Measurements from ENCODE around the gene CCNB1IP1. TPM values are rescaled to one million over a fixed set of nuclear protein-coding genes. Genes with fewer than 3 reads are reported as not detected.
"Not testable (repeated sequence)": the region's sequence is repeated elsewhere in the genome, so short reads cannot be mapped to it uniquely, and the experiment has no call there.

Gene CCNB1IP1
- total and polyA plus RNA-seq, 5 donors from 2014 or later: 9.7 to 21.2 (median 15.3) TPM

DNA sequence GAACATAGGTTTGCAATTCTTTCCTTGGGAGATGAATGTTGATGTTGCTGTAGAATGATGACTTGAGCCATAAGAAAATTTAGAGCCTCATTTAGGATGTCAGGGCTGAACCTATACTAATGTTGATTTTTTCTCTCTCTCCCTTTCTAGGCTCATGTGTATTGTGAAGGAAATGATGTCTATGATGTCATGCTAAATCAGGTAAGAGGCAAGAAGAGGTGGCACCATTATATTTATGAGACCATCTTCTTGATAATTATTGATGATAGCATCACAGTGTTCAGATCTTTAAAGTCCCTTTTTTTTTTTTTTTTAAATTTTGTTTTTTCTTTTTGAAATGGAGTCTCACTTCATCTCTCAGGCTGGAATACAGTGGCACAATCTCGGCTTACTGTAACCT, 13.6 kb upstream of the CCNB1IP1 start:
- peaks cover 16% of the 10 kb centered on the region for H3K36me3 ChIP-seq (ENCODE audit: control insufficient read depth, insufficient read depth, low read length)
- H3K4me3 ChIP-seq (ENCODE audit: low read depth, low read length): no peak overlapping the region
- no peaks in the 10 kb centered on the region for H3K9me3 ChIP-seq (ENCODE audit: control insufficient read depth in 2 of 2, low read length in 2 of 2)
- H3K4me1 ChIP-seq (ENCODE audit: control insufficient read depth, insufficient read depth, low read length, poor library complexity, severe bottlenecking): peaks cover 17% of the 10 kb centered on the region
- DNase-seq (no peak), ATAC-seq (ENCODE audit: low read depth in 2 of 2) (no peak)
- Mint-ChIP-seq H3K4me1 (peaks cover 6 to 29% (median 22%) of the 10 kb centered on the region in 4 donors), H3K27ac (no peak overlapping the region), H3K4me3 (peak overlapping the region in 1 of 4 donors; percentile 46), H3K27me3 (peaks cover 12% of the 10 kb centered on the region), H3K36me3 (peaks cover 33% of the 10 kb centered on the region), H3K9me3 (no peaks in the 10 kb centered on the region)
- H3K27me3 ChIP-seq (ENCODE audit: control insufficient read depth, insufficient read depth, low read length): no peaks in the 10 kb centered on the region
- no peak overlapping the region for H3K27ac ChIP-seq (ENCODE audit: insufficient read depth, low read length, poor library complexity, severe bottlenecking)

DNA sequence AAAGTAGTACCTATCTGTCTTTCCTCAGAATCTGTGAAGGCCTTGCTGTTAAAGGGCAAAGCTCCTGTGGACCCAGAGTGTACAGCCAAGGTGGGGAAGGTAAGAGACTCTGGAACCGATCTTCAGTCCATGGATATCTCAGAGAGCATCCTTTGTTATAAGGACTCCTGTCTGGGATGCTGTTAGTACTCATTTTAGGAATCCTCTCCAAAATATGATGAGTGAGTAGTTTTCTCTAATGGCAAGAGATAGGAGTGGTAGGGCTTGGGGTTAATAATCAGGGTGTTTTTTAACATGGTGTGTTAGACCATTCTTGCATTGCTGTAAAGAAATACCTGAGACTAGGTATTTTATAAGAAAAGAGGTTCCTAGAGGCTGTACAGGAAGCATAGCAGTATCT, 12.3 kb upstream of the CCNB1IP1 start:
- Histone ChIP-seq H3K4me3 (ENCODE audit: low read depth, low read length) (no peak overlapping the region), H3K4me1 (ENCODE audit: control insufficient read depth, insufficient read depth, low read length, poor library complexity, severe bottlenecking) (peaks cover 17% of the 10 kb centered on the region), H3K36me3 (ENCODE audit: control insufficient read depth, insufficient read depth, low read length) (peaks cover 12% of the 10 kb centered on the region), H3K9me3 (ENCODE audit: control insufficient read depth in 2 of 2, low read length in 2 of 2) (no peaks in the 10 kb centered on the region), H3K27me3 (ENCODE audit: control insufficient read depth, insufficient read depth, low read length) (no peaks in the 10 kb centered on the region), H3K27ac (ENCODE audit: insufficient read depth, low read length, poor library complexity, severe bottlenecking) (no peak overlapping the region)
- H3K27me3 Mint-ChIP-seq: peaks cover 12% of the 10 kb centered on the region
- ATAC-seq (ENCODE audit: low read depth in 2 of 2): no peak
- H3K9me3 Mint-ChIP-seq: no peaks in the 10 kb centered on the region
- no peak for DNase-seq
- H3K27ac Mint-ChIP-seq: peak overlapping the region; percentile 32 to 89 (median 43)
- peaks cover 2 to 29% (median 22%) of the 10 kb centered on the region in 4 donors for H3K4me1 Mint-ChIP-seq
- H3K4me3 Mint-ChIP-seq: peak overlapping the region in 2 of 4 donors; percentile 65 to 97
- H3K36me3 Mint-ChIP-seq: peaks cover 28% of the 10 kb centered on the region

DNA sequence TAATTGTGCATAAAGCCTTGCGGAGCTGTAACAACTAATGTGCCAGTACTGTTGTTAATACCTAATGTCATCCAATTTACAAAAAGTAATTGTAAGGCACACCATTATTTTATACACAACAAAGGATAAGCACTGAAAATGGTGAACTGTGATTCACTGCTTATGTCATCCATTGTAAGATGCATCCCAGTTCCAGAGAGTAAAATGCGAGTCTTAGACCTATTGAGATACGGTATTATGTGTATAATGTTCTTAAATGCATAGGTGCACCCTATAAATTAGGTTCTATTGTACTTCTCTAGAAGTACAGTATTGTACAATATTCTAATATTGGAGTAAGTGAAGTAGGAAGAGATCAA, 10.8 kb upstream of the CCNB1IP1 start:
- Mint-ChIP-seq H3K4me3 (peak overlapping the region; percentile 97 to 100 (median 98)), H3K27me3 (peaks cover 12% of the 10 kb centered on the region), H3K36me3 (peaks cover 20% of the 10 kb centered on the region), H3K9me3 (no peaks in the 10 kb centered on the region), H3K4me1 (peaks cover 0 to 29% (median 22%) of the 10 kb centered on the region in 4 donors), H3K27ac (peak overlapping the region; percentile 98 to 100 (median 99))
- H3K4me3 ChIP-seq (ENCODE audit: low read depth, low read length): peak overlapping the region; percentile 93
- H3K9me3 ChIP-seq (ENCODE audit: control insufficient read depth in 2 of 2, low read length in 2 of 2): no peaks in the 10 kb centered on the region
- no peak for DNase-seq
- no peaks in the 10 kb centered on the region for H3K27me3 ChIP-seq (ENCODE audit: control insufficient read depth, insufficient read depth, low read length)
- peaks cover 17% of the 10 kb centered on the region for H3K4me1 ChIP-seq (ENCODE audit: control insufficient read depth, insufficient read depth, low read length, poor library complexity, severe bottlenecking)
- no peak for ATAC-seq (ENCODE audit: low read depth in 2 of 2)
- peaks cover 10% of the 10 kb centered on the region for H3K36me3 ChIP-seq (ENCODE audit: control insufficient read depth, insufficient read depth, low read length)
- peak overlapping the region; percentile 95 for H3K27ac ChIP-seq (ENCODE audit: insufficient read depth, low read length, poor library complexity, severe bottlenecking)

- peak; percentile 82 to 86 for ATAC-seq (ENCODE audit: low read depth in 2 of 2)
- DNase-seq: peak; percentile 88 to 93 (median 91)
- peaks cover 12% of the 10 kb centered on the region for H3K27me3 Mint-ChIP-seq
- H3K4me3 Mint-ChIP-seq: peak within 1 kb of the TSS; percentile 97 to 100 (median 98)
- no peaks in the 10 kb centered on the region for H3K9me3 Mint-ChIP-seq
- peaks cover 0 to 29% (median 23%) of the 10 kb centered on the region in 4 donors for H3K4me1 Mint-ChIP-seq
- H3K36me3 Mint-ChIP-seq: peaks cover 20% of the 10 kb centered on the region
- Histone ChIP-seq H3K4me3 (ENCODE audit: low read depth, low read length) (peak within 1 kb of the TSS; percentile 93), H3K27me3 (ENCODE audit: control insufficient read depth, insufficient read depth, low read length) (peaks cover 2% of the 10 kb centered on the region), H3K9me3 (ENCODE audit: control insufficient read depth in 2 of 2, low read length in 2 of 2) (no peaks in the 10 kb centered on the region), H3K4me1 (ENCODE audit: control insufficient read depth, insufficient read depth, low read length, poor library complexity, severe bottlenecking) (peaks cover 17% of the 10 kb centered on the region), H3K27ac (ENCODE audit: insufficient read depth, low read length, poor library complexity, severe bottlenecking) (peak within 1 kb of the TSS; percentile 95), H3K36me3 (ENCODE audit: control insufficient read depth, insufficient read depth, low read length) (peaks cover 10% of the 10 kb centered on the region)
- H3K27ac Mint-ChIP-seq: peak within 1 kb of the TSS; percentile 98 to 100 (median 99)
These were observed 10.2 kb upstream of the CCNB1IP1 start, which contains the start of gene PARP2 for GRCh38 chr14:20343092-20343861. PARP2 (plus strand) TSS chr14:20343635; CDS start chr14:20343642, 7 bp downstream.

- H3K27me3 Mint-ChIP-seq: peaks cover 12% of the 10 kb centered on the region
- peaks cover 17% of the 10 kb centered on the region for H3K4me1 ChIP-seq (ENCODE audit: control insufficient read depth, insufficient read depth, low read length, poor library complexity, severe bottlenecking)
- H3K4me3 Mint-ChIP-seq: peak overlapping the region in 3 of 4 donors; percentile 52 to 100 (median 99)
- H3K36me3 Mint-ChIP-seq: peaks cover 13% of the 10 kb centered on the region
- peaks cover under 1% of the 10 kb centered on the region for H3K36me3 ChIP-seq (ENCODE audit: control insufficient read depth, insufficient read depth, low read length)
- ATAC-seq (ENCODE audit: low read depth in 2 of 2) (no peak), DNase-seq (no peak)
- H3K9me3 Mint-ChIP-seq: no peaks in the 10 kb centered on the region
- H3K27me3 ChIP-seq (ENCODE audit: control insufficient read depth, insufficient read depth, low read length): peaks cover 4% of the 10 kb centered on the region
- H3K27ac ChIP-seq (ENCODE audit: insufficient read depth, low read length, poor library complexity, severe bottlenecking): peak overlapping the region; percentile 95
- no peaks in the 10 kb centered on the region for H3K9me3 ChIP-seq (ENCODE audit: control insufficient read depth in 2 of 2, low read length in 2 of 2)
- peak overlapping the region; percentile 91 for H3K4me3 ChIP-seq (ENCODE audit: low read depth, low read length)
- peaks cover 0 to 29% (median 22%) of the 10 kb centered on the region in 4 donors for H3K4me1 Mint-ChIP-seq
- H3K27ac Mint-ChIP-seq: no peak overlapping the region
These were observed 8.6 kb upstream of the CCNB1IP1 start for GRCh38 chr14:20341646-20342045.

DNA sequence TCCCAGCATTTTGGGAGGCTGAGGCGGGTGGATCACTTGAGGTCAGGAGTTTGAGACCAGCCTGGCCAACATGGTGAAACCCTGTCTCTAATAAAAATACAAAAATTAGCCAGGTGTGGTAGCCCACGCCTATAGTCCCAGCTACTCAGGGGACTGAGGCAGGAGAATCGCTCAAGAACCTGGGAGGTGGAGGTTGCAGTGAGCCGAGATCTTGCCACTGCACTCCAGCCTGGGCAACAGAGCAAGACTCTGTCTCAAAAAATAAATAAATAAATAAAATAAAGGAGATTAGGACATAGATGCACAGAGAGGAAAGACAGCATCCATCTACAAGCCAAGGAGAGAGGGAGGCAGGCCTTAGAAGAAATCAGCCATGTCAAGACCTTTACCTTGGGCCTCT, 8.0 kb upstream of the CCNB1IP1 start:
- peaks cover 17% of the 10 kb centered on the region for H3K4me1 ChIP-seq (ENCODE audit: control insufficient read depth, insufficient read depth, low read length, poor library complexity, severe bottlenecking)
- not testable (repeated sequence) for H3K9me3 ChIP-seq (ENCODE audit: control insufficient read depth in 2 of 2, low read length in 2 of 2); ATAC-seq (ENCODE audit: low read depth in 2 of 2); H3K4me3 ChIP-seq (ENCODE audit: low read depth, low read length); H3K27me3 ChIP-seq (ENCODE audit: control insufficient read depth, insufficient read depth, low read length); H3K27ac Mint-ChIP-seq; H3K27ac ChIP-seq (ENCODE audit: insufficient read depth, low read length, poor library complexity, severe bottlenecking); H3K9me3 Mint-ChIP-seq; DNase-seq; H3K36me3 ChIP-seq (ENCODE audit: control insufficient read depth, insufficient read depth, low read length)
- Mint-ChIP-seq H3K27me3 (peaks cover 12% of the 10 kb centered on the region), H3K4me3 (peak overlapping the region in 3 of 4 donors; percentile 52 to 100 (median 57)), H3K4me1 (peaks cover 0 to 29% (median 20%) of the 10 kb centered on the region in 4 donors), H3K36me3 (peaks cover 11% of the 10 kb centered on the region)

- ATAC-seq (ENCODE audit: low read depth in 2 of 2) (no peak), DNase-seq (no peak)
- Histone ChIP-seq H3K27me3 (ENCODE audit: control insufficient read depth, insufficient read depth, low read length) (peaks cover 4% of the 10 kb centered on the region), H3K27ac (ENCODE audit: insufficient read depth, low read length, poor library complexity, severe bottlenecking) (peak overlapping the region; percentile 75), H3K4me3 (ENCODE audit: low read depth, low read length) (no peak overlapping the region), H3K4me1 (ENCODE audit: control insufficient read depth, insufficient read depth, low read length, poor library complexity, severe bottlenecking) (peaks cover 15% of the 10 kb centered on the region), H3K9me3 (ENCODE audit: control insufficient read depth in 2 of 2, low read length in 2 of 2) (no peaks in the 10 kb centered on the region), H3K36me3 (ENCODE audit: control insufficient read depth, insufficient read depth, low read length) (no peaks in the 10 kb centered on the region)
- H3K4me3 Mint-ChIP-seq: peak overlapping the region in 2 of 4 donors; percentile 15 to 100
- H3K36me3 Mint-ChIP-seq: no peaks in the 10 kb centered on the region
- H3K27ac Mint-ChIP-seq: peak overlapping the region in 1 of 3 donors; percentile 99
- no peaks in the 10 kb centered on the region for H3K27me3 Mint-ChIP-seq
- H3K4me1 Mint-ChIP-seq: peaks cover 14 to 36% (median 24%) of the 10 kb centered on the region in 4 donors
- no peaks in the 10 kb centered on the region for H3K9me3 Mint-ChIP-seq
These were observed 938 bp upstream of the CCNB1IP1 start for GRCh38 chr14:20334017-20334416.
